Measurements from ENCODE around the gene ANXA11.

The ANXA11 gene

DNA sequence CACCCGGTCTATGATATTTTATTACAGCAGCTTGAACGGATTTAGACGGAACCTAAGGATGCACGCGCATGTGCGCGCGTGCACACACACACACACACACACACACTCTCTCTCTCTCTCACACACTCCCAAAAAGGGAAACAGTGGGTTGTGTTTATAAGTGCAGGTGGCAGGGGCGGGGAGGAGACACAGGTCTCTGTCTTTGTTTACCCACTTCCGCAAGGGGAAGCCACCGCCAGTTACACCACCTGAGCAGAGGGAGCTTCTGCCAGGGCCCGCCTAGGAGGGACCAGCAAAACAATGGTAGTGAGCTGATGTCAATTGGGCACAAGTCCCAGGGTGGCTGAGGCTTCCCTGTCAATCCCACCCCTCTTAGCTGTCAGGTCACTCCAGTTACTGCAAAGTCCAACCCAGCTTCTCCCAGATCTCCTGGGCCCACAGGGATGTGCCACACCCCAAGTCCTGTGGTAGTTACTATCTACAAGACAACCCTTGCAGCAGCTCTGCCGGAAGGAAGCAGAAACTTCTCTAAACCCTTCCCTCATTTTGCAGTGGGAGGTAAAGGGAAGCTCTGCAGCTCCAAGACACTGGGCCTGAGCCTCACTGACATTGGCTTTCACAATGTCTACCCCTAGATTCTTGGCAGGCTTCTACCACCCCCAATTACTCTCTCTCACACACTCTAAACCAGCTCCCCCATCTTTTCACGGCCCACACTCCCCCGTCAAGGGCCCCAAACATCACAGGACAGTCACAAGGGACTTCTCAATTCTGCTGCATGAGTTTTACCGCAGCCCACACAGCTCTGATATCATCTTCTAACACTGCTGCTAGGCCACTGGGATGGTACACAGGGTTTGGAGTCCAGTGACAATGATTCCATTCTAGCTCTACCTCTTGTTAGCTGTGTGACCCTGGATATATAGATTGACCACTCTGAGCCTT is 17.6 kb downstream of the ANXA11 start:
- no peak for DNase-seq

- DNase-seq, result no peak
These were observed 18.3 kb downstream of the ANXA11 start for GRCh38 chr10:80187060-80187459.

GRCh38 chr10:80186364-80187012 is 18.8 kb downstream of the ANXA11 start:
- no peak for DNase-seq

- DNase-seq, result no peak
These were observed 19.6 kb downstream of the ANXA11 start for GRCh38 chr10:80185578-80186299.

DNA sequence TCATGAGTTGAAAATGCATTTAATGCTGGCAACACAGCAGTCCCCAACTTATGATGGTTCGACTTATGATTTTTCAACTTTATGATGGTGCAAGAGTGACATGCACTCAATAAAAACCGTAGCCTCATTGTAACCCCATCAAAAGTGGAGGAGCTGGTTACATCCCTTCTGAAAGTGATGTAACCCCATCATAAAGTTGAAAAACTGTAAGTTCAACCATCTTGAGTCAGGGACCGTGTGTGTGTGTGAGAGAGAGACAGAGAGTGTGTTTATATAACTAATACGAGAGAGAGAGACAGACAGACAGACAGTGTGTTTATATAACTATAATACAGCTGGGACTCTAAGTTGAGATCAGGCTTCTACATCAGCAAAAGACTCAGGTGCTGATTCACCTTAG is 21.0 kb downstream of the ANXA11 start:
- DNase-seq, result no peak

GRCh38 chr10:80183436-80183835 is 21.9 kb downstream of the ANXA11 start:
- DNase-seq, result no peak

GRCh38 chr10:80182986-80183385 is 22.4 kb downstream of the ANXA11 start:
- DNase-seq, result no peak

GRCh38 chr10:80177781-80178636 is 27.3 kb downstream of the ANXA11 start:
- no peak for DNase-seq

- no peak for DNase-seq
These were observed 28.8 kb downstream of the ANXA11 start for GRCh38 chr10:80176526-80176925.

DNA sequence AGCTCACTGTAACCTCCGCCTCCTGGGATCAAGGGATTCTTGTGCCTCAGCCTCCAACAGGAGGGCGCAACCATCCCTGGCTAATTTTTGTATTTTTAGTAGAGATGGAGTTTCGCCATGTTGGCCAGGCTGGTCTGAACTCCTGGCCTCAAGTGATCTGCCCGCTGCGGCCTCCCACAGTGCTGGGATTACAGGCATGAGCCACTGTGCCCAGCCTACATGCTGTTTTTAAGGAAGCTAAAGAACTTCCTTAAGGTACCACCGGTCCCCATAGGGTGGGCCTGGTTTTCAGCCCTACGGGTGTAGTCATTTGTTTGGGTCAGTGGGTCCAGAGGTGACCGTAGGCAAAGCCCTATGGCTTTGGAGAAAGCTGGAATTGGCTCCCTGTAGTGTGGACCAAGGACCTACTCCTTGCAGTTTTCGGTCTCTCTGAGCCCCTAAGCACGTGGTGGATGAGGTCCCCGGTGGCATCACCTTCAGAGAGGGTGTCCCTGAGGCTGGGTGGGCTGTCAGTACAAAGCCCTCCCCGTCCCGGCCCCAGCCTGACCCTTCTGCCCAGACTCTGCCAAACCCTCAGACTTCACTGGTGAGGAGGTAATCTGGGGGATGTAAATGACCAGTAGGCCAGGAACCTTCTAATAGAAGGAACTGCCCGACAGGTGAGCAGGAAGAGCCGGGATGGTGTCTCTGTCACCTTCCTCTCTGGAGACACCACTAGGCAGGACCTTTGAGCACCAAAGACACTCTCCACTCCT is 30.5 kb downstream of the ANXA11 start:
- DNase-seq, result no peak

DNA sequence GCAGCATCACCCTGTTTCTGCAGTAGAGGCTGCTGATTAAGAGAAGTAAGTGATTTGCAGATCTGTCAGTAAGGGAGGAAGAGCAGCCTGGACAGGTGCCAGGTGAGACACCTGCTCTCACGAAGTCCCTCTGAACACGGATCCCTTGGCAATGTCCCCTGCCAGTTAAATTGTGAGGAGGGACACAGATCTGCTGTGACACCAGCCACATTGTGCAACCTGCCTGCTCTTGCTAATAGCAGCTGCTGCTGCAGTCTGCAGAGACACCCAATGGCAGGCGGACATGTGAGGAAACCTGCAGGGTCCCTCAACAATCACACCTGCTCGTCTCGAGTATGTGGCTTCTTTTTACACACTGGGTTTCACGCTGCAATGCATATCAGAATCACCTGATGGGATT is 31.9 kb downstream of the ANXA11 start:
- no peak for DNase-seq

GRCh38 chr10:80172896-80173295 is 32.4 kb downstream of the ANXA11 start:
- no peak for DNase-seq

DNA sequence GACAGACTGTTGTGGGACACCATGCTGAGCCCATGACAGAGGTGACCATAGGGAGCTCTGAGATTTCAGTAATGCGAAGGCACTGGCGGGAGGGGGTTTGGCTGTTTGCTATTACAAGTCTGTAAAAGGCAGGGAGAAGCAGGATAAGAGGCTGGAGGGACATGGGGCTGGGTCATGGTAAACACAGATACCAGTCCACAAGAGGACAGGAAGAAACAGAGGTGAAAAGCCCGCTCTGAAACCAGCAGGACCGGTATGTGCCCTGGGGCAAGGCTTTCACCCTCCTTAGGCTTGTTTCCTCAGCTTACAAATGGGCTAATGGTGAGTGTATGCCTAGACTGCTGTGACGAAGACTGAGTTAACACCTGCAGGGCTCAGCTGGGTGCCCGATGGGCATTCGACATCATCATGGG is 34.1 kb downstream of the ANXA11 start:
- DNase-seq, result no peak

GRCh38 chr10:80170641-80171040 is 34.7 kb downstream of the ANXA11 start:
- DNase-seq, result no peak

GRCh38 chr10:80170026-80170425 is 35.3 kb downstream of the ANXA11 start:
- DNase-seq, result no peak

DNA sequence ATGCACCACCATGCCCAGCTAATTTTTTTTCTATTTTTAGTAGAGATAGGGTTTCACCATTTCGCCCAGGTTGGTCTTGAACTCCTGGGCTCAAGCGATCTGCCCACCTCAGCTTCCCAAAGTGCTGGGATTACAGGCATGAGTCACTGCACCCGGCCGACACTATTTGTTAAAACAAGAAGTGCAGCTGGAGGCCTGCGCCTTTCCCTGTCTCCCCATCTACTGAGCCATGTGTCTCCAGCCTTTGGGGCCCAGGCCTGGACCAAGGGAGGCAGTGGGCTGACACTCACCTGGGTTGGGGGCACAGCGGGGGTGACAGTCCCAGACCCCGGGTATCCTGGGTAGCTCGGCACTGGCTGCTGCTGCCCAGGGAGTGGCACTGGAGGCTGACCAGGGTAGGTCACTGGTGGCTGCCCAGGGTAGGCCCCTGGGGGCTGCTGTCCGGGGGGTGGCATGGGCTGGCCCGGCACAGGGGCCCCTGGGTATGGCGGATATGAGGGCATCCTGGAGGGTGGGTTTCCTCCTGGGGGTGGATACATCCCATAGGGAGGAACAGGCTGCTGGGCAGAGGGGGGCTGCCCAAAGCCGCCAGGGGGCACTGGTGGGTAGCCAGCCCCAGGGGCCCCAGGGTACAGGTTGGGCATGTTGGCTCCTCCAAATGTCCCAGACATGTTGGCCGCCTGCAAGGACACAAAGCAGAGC is 36.5 kb downstream of the ANXA11 start:
- DNase-seq, result no peak

GRCh38 chr10:80168162-80168511 is 37.2 kb downstream of the ANXA11 start:
- no peak for DNase-seq

GRCh38 chr10:80167471-80168161 is 37.7 kb downstream of the ANXA11 start:
- DNase-seq, result no peak

DNA sequence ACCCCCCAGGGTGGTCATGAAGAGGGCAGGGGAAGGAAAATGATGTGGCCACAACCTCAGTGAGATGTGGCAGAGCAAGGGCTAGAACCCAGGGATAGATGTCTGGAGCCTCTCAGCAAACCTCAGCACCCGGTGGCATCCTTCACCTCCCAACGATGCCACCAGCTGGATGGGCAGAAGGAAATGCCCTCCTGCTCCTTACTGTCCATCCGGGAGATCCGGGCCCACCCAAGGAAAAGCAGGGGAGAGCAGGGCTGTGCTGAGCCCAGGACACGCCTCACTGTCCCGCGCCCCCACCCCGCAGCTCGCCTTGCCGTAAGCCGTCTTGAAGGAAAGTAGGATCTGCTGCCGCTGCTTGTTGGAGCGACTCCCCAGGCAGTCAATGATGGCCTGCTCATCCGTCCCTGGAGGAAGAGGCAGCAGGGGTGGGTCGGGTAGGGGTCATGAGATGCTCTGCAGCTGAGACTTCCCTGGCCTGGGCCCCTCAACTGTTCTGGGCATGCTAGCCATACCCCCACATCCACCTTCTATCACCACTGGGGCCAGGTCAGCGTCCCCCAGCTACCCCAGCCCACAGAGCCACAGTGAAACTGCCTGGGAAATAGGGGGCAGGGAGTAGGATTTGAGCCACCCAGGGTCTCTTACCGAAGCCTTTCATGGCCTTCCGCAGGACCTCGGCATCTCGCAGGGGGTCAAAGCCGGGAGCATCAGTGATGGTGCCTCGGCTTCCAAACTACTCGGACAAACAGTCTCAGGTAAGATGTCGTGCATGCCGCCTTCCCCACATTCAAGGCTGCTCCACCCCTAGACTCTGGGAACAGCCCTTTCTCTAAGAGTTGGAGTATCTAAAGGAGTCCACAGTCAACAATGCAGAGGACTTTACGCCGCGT is 38.5 kb downstream of the ANXA11 start:
- DNase-seq, result no peak

DNA sequence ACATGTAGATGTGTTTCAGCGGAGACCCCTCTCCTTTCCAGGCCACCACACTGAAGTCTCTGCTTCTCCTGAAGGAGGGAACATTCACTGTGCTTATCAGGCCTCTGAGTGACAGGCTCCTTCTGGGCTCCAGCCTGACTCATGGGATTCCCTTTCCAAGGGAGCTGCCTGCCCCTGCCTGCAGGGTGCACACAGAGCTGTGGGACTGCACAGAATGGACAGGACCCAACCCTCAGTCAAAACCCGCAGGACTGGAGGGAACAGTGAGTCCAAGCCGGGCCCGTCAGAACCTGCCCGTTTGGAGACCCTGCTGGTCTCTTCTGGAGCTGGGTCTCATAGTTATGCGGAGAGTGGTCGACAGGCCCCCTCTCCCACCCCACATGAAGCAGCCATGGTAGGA is 40.2 kb downstream of the ANXA11 start:
- DNase-seq, result peak; percentile 32

Data from fibroblast of skin of right biceps (primary cell).